Omental fat pad (tissue), 4 donors: ENCODE results near the gene ACP3. TPM values are rescaled to one million over a fixed set of nuclear protein-coding genes. Genes with fewer than 3 reads are reported as not detected.

Experiments
- ATAC-seq: fragments of 150-250 bp; one replicate; pipeline ENCODE4 v1.9.1; 2016; ENCODE audit warnings: mild to moderate bottlenecking, moderate library complexity; ENCODE audit not compliant: low FRiP score
- DNase-seq: peaks from one replicate; pipeline ENCODE4 v3.0.0-alpha.2; 2019; ENCODE audit warnings: low spot score
- total RNA-seq, 4 donors: library from RNA; depleted of rRNA; stranded (reverse); fragments of >200 nt; gene quantifications; one replicate each; pipeline ENCODE4 v1.1.0, GENCODE V29; 2016
- TF ChIP-seq, protein P1 (sequence below), 3 donors: fragments of 450-650 bp; IDR thresholded peaks; one replicate each; pipeline ENCODE4 v1.5.1; 2016 to 2017; ENCODE audit warnings: antibody characterized with exemption in 3 of 3, mild to moderate bottlenecking in 3 of 3, moderate library complexity in 2 of 3

The ACP3 gene
- total RNA-seq, 4 donors from 2014 or later: 2.0 to 4.6 (median 4.2) TPM

DNA sequence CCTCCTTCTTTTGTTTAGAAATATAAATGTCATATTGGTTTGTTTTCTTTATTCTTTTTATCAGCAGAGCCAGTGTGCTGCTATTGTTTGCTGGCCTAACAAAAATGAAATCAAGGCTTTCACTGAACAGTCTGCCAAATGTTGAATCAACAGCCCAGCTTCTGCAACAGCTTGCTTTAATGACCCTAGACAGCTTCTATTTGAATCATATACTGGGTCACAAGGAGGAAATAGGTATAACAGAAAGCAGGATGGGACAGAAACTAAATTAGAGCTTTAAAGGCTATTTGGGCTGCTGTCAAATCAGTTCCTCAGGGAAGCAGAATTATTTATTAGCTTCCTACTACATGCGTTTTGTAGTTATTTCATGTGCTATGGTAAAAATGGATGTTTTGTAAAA is 88.0 kb downstream of the ACP3 start:
- DNase-seq (no peak), ATAC-seq (no peak)
- TF ChIP-seq, protein P1, sequence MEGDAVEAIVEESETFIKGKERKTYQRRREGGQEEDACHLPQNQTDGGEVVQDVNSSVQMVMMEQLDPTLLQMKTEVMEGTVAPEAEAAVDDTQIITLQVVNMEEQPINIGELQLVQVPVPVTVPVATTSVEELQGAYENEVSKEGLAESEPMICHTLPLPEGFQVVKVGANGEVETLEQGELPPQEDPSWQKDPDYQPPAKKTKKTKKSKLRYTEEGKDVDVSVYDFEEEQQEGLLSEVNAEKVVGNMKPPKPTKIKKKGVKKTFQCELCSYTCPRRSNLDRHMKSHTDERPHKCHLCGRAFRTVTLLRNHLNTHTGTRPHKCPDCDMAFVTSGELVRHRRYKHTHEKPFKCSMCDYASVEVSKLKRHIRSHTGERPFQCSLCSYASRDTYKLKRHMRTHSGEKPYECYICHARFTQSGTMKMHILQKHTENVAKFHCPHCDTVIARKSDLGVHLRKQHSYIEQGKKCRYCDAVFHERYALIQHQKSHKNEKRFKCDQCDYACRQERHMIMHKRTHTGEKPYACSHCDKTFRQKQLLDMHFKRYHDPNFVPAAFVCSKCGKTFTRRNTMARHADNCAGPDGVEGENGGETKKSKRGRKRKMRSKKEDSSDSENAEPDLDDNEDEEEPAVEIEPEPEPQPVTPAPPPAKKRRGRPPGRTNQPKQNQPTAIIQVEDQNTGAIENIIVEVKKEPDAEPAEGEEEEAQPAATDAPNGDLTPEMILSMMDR (IDR thresholded peaks at IDR 0.05): no peak

DNA sequence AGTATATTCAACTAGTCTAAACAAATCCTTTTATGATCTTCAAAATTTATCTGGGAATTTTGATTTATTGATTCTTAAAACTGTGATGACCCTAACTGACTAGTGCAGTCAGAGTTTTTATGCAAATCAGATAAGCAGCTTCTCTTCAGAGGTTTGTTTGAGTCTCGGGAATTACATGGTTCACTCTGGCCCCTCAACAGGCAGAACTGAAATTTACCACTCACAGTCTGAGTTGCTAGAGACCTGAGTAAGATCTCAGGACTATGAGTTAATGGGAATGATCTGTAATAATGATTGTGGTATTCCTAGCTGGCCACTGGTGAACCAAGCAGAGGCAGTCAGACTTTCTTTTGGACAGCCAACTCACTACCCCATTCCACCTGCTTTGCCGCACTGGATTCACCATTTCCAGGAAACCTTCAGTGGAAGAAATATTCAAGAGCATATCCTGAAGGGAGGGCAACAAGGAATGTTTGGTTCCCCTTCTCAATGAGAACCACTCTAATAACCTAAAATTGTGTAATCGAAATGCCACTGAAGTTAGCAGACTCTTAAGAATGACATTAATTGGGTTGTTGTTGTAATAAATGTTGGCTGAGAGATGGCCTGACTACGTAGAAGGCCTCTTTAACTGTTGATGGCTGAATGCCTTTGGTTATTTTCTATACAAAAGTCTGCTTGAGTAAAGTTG is 88.5 kb downstream of the ACP3 start:
- TF ChIP-seq, protein P1 (IDR thresholded peaks at IDR 0.05): no peak
- no peak for DNase-seq
- no peak for ATAC-seq

DNA sequence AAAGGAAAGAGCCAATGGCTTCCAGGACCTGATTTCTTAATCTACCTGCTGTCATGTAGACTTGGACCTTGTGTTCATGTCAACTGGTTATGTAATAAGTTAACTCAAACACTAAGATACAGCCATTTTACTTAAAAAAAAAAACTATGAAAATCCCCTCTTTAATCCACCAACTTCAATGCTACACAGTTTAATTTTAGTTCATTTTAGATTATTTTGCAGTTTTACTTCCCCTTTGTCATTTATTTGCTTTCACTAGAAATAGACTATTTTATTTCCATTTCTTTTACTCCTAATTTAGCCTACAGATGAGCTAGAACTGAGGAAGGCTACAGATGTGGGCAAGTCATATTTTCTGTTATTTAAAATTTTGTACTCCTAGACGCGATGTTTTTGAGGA is 89.4 kb downstream of the ACP3 start:
- TF ChIP-seq, protein P1 (IDR thresholded peaks at IDR 0.05): no peak
- no peak for DNase-seq
- ATAC-seq: no peak

DNA sequence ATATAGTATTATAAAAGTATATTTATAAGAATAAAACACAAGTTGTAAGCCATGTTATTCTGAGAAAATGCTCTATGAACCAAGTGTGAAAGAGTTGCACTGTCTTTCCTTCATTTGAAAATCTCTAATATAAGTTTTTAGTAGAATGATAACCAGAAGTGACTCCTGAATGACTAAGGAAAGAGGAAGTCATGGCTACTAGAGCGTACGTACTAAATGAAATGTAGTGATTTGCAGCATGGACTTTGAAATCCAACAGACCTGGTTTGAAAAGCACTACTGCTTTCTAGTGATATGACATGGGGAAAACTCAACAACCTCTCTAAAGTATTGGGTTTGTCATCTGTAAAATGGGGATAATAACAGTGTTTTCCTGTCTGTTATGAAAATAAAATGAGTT is 89.8 kb downstream of the ACP3 start:
- DNase-seq (no peak), ATAC-seq (no peak)
- TF ChIP-seq, protein P1 (IDR thresholded peaks at IDR 0.05): no peak

Other genes starting within 250 kb of the ACP3 start
- gene DNAJC13, start 100.1 kb downstream of the ACP3 start, total RNA-seq: 10 to 100 TPM; 30.2 to 60.2 (median 47.0) TPM